HepG2 (cell line): ENCODE results near the gene BIRC7. TPM values are rescaled to one million over a fixed set of nuclear protein-coding genes. Genes with fewer than 3 reads are reported as not detected.

ENCODE experiments used
- ARHGAP35 ChIP-seq: sonication (generic); formaldehyde crosslinking; IDR thresholded peaks from 2 replicates; pipeline ENCODE4 v1.9.0; 2022; ENCODE audit warnings: mild to moderate bottlenecking, inconsistent platforms, moderate library complexity, missing genetic modification reagents, borderline replicate concordance
- ATF3 ChIP-seq: sonication (generic); formaldehyde crosslinking; IDR thresholded peaks from 2 replicates; pipeline ENCODE4 v1.4.0; 2020; ENCODE audit warnings: missing genetic modification reagents
- CREBL2 ChIP-seq: sonication (generic); formaldehyde crosslinking; IDR thresholded peaks from 2 replicates; pipeline ENCODE4 v1.8.1; 2023; ENCODE audit warnings: missing genetic modification reagents, mild to moderate bottlenecking, borderline replicate concordance
- DMAP1 ChIP-seq: IDR thresholded peaks from 2 replicates; pipeline ENCODE4 v1.6.1; 2016
- KDM1A ChIP-seq: IDR thresholded peaks from 2 replicates; pipeline ENCODE4 v1.6.1; 2016; ENCODE audit warnings: missing compliant biosample characterization
- MTERF4 ChIP-seq: sonication (generic); formaldehyde crosslinking; IDR thresholded peaks from 2 replicates; pipeline ENCODE4 v1.8.0; 2023; ENCODE audit warnings: mild to moderate bottlenecking, missing genetic modification reagents
- MYC ChIP-seq: sonication (generic); formaldehyde crosslinking; IDR thresholded peaks from 2 replicates; pipeline ENCODE4 v1.9.0; 2021; ENCODE audit warnings: missing genetic modification reagents, borderline replicate concordance
- NAIF1 ChIP-seq: sonication (generic); formaldehyde crosslinking; IDR thresholded peaks from 2 replicates; pipeline ENCODE4 v1.5.0; 2020; ENCODE audit warnings: mild to moderate bottlenecking, missing genetic modification reagents, borderline replicate concordance
- NCOR1 ChIP-seq: fragments of 200-600 bp; sonication (generic); IDR thresholded peaks from 2 replicates; pipeline ENCODE4 v1.7.0; 2017; ENCODE audit warnings: antibody characterized with exemption, low read length, borderline replicate concordance
- NR2C2 ChIP-seq: sonication (generic); formaldehyde crosslinking; IDR thresholded peaks from 2 replicates; pipeline ENCODE4 v1.4.0; 2020; ENCODE audit warnings: missing genetic modification reagents, mild to moderate bottlenecking, moderate library complexity, borderline replicate concordance
- RNF219 ChIP-seq: sonication (generic); formaldehyde crosslinking; IDR thresholded peaks from 2 replicates; pipeline ENCODE4 v1.5.0; 2020; ENCODE audit warnings: mild to moderate bottlenecking, missing genetic modification reagents
- RXRA ChIP-seq: sonication (generic); formaldehyde crosslinking; IDR thresholded peaks from 2 replicates; pipeline ENCODE4 v1.5.1; 2020; ENCODE audit warnings: missing genetic modification reagents
- SOX13 ChIP-seq, 3 experiments: fragments of 450-650 bp in 1 of 3; sonication (generic) in 1 of 3; formaldehyde crosslinking in 1 of 3; IDR thresholded peaks in 2 of 3; conservative IDR thresholded peaks in 1 of 3; 2 replicates each; pipeline versions ENCODE4 v1.5.0 to v1.6.1; 2016 to 2020; ENCODE audit warnings: antibody characterized with exemption in 1 of 3, mild to moderate bottlenecking in 1 of 3, missing compliant biosample characterization in 1 of 3, missing genetic modification reagents in 1 of 3, moderate library complexity in 1 of 3
- THAP7 ChIP-seq: sonication (generic); formaldehyde crosslinking; IDR thresholded peaks from 2 replicates; pipeline ENCODE4 v1.8.1; 2023; ENCODE audit warnings: mild to moderate bottlenecking, missing genetic modification reagents
- ZBTB7A ChIP-seq: sonication (generic); formaldehyde crosslinking; IDR thresholded peaks from 2 replicates; pipeline ENCODE4 v1.8.0; 2022; ENCODE audit warnings: mild to moderate bottlenecking, missing genetic modification reagents
- ZNF790 ChIP-seq: sonication (generic); formaldehyde crosslinking; IDR thresholded peaks from 2 replicates; pipeline ENCODE4 v1.8.0; 2022; ENCODE audit warnings: missing genetic modification reagents, mild to moderate bottlenecking, borderline replicate concordance
- polyA plus RNA-seq, 8 experiments: library from polyadenylated mRNA; depleted of rRNA in 3 of 8; stranded (reverse) in 7 of 8; unstranded in 1 of 8; fragments of >200 nt; fragmentation: Illumina TruSeq in 4 of 8; extraction: Trizol in 4 of 8; gene quantifications; 2 replicates each; pipeline versions ENCODE4 v1.2.1 to v1.2.3, GENCODE V29; 2011 to 2016; ENCODE audit warnings: low read depth in 4 of 8, missing spikeins in 1 of 8, mixed read lengths in 1 of 8; ENCODE audit not compliant: insufficient read depth in 1 of 8
- total RNA-seq, 5 experiments: library from RNA; depleted of rRNA; stranded (reverse); fragments of >200 nt; fragmentation: Illumina TruSeq; extraction: Trizol; gene quantifications; 2 replicates each; pipeline ENCODE4 v1.2.3, GENCODE V29; 2016; ENCODE audit warnings: low read depth in 1 of 5
- TF ChIP-seq, protein P1 (sequence below): fragments of 450-650 bp; IDR thresholded peaks from 2 replicates; pipeline ENCODE4 v1.6.1; 2017; ENCODE audit warnings: mild to moderate bottlenecking

The BIRC7 gene
- total and polyA plus RNA-seq, 2 of the 13 experiments (the other 11 are each of a cell fraction or from before 2014, with no cell fraction given) = 0.27 to 5.1 TPM

DNA sequence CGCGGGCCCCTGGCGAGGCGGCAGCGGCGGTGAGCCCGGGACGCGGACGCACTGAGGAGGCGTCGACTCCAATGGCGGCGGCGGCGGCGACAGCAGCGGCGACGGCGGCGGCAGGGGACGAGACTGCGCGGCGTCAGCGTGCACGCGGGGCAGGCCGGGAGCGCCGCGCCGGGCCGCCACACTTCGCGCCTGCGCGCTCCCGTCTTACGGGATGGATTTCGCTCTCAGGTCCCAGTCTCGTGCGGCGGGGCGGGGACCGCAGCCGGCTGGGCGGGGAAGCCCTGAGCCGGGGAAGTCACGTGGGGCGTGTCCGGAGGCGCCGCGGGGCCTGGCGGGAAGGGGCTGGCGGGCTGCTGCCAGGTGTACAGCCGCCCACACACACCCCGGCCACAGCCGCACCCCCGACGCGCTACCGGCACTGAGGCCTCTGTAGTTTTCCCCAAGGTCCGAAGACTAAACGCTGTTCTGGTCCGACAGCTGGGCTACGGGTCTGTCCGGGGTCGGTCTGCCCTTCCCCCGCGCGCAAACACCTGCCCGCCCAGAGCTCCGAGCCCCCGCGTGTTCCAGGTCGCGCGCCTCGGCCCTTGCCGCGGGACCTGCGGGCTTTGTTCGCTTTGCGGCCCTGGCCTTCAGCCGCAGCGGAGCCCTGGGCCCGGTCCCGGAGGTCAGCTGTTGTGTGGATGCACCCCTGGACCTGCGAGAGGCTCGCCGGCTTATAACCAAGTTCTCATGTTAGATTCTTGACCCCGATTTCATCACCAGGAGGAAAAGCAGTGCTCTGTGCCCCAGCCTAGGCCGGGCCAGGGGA, 19.5 kb upstream of the BIRC7 start, which contains the start of gene YTHDF1 (continued):
- no peak for TF ChIP-seq RNF219 (CRISPR knock-in tag)
- peak; percentile 82; the same call in 1 of the 2 replicates for TF ChIP-seq CREBL2 (CRISPR knock-in tag)
- TF ChIP-seq NCOR1 = no peak; the same call in 1 of the 2 replicates
- TF ChIP-seq SOX13 (IDR thresholded peaks at IDR 0.05) = peak; percentile 28; the same call in 1 of the 2 replicates
- TF ChIP-seq SOX13 (CRISPR knock-in tag; conservative IDR thresholded peaks at IDR 0.05 in 1 of 2, IDR thresholded peaks at IDR 0.05 in 1 of 2) = peak in 1 of 2 experiments; percentile 64; a peak in 1 of 4 replicates
- peak; percentile 28; the same call in 1 of the 2 replicates for TF ChIP-seq MTERF4
- peak; percentile 87; the same call in 1 of the 2 replicates for TF ChIP-seq ZNF790 (CRISPR knock-in tag)
- TF ChIP-seq MYC (CRISPR knock-in tag) = peak; percentile 91
- TF ChIP-seq NAIF1 (CRISPR knock-in tag) = no peak
- peak; percentile 76; the same call in 1 of the 2 replicates for TF ChIP-seq NR2C2 (CRISPR knock-in tag)
- TF ChIP-seq DMAP1 (CRISPR knock-in tag) = peak; percentile 91
- TF ChIP-seq ZBTB7A (CRISPR knock-in tag) = peak; percentile 87
- peak; percentile 92 for TF ChIP-seq ARHGAP35 (CRISPR knock-in tag)
- no peak; the same call in 1 of the 2 replicates for TF ChIP-seq ATF3 (CRISPR knock-in tag)
- TF ChIP-seq RXRA (CRISPR knock-in tag) = peak; percentile 82; the same call in 1 of the 2 replicates
- no peak for TF ChIP-seq KDM1A (CRISPR knock-in tag)
- TF ChIP-seq THAP7 (CRISPR knock-in tag) = peak; percentile 95
- TF ChIP-seq, protein P1, sequence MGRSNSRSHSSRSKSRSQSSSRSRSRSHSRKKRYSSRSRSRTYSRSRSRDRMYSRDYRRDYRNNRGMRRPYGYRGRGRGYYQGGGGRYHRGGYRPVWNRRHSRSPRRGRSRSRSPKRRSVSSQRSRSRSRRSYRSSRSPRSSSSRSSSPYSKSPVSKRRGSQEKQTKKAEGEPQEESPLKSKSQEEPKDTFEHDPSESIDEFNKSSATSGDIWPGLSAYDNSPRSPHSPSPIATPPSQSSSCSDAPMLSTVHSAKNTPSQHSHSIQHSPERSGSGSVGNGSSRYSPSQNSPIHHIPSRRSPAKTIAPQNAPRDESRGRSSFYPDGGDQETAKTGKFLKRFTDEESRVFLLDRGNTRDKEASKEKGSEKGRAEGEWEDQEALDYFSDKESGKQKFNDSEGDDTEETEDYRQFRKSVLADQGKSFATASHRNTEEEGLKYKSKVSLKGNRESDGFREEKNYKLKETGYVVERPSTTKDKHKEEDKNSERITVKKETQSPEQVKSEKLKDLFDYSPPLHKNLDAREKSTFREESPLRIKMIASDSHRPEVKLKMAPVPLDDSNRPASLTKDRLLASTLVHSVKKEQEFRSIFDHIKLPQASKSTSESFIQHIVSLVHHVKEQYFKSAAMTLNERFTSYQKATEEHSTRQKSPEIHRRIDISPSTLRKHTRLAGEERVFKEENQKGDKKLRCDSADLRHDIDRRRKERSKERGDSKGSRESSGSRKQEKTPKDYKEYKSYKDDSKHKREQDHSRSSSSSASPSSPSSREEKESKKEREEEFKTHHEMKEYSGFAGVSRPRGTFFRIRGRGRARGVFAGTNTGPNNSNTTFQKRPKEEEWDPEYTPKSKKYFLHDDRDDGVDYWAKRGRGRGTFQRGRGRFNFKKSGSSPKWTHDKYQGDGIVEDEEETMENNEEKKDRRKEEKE = no peak
